WTC11 (cell line): ENCODE measurements around the gene ARMH4.

Experiments
- CTCF ChIP-seq: fragments of 200-600 bp; IDR thresholded peaks from 2 replicates; pipeline ENCODE4 v1.8.0; 2022; ENCODE audit warnings: antibody characterized with exemption
- ESRRA ChIP-seq: sonication (generic); formaldehyde crosslinking; IDR thresholded peaks from 2 replicates; pipeline ENCODE4 v1.8.1; 2022; ENCODE audit warnings: mild to moderate bottlenecking, missing genetic modification reagents, borderline replicate concordance
- FOXK1 ChIP-seq: sonication (generic); formaldehyde crosslinking; IDR thresholded peaks from 2 replicates; pipeline ENCODE4 v1.8.0; 2022; ENCODE audit warnings: mild to moderate bottlenecking, moderate library complexity, missing genetic modification reagents
- IRF1 ChIP-seq: sonication (generic); formaldehyde crosslinking; IDR thresholded peaks from 2 replicates; pipeline ENCODE4 v1.8.0; 2023; ENCODE audit warnings: missing genetic modification reagents
- KAT7 ChIP-seq: sonication (generic); formaldehyde crosslinking; IDR thresholded peaks from 2 replicates; pipeline ENCODE4 v1.8.1; 2023; ENCODE audit warnings: missing genetic modification reagents, mild to moderate bottlenecking, borderline replicate concordance
- NR3C1 ChIP-seq: sonication (generic); formaldehyde crosslinking; conservative IDR thresholded peaks from 2 replicates; pipeline ENCODE4 v1.8.1; 2023; ENCODE audit warnings: low read depth, mild to moderate bottlenecking, missing genetic modification reagents
- TCF7 ChIP-seq: sonication (generic); formaldehyde crosslinking; IDR thresholded peaks from 2 replicates; pipeline ENCODE4 v1.8.0; 2022; ENCODE audit warnings: mild to moderate bottlenecking, low read depth, missing genetic modification reagents, moderate library complexity
- TEAD4 ChIP-seq: sonication (generic); formaldehyde crosslinking; IDR thresholded peaks from 2 replicates; pipeline ENCODE4 v1.8.0; 2022; ENCODE audit warnings: mild to moderate bottlenecking, missing genetic modification reagents
- TF ChIP-seq, protein P1 (sequence below): sonication (generic); formaldehyde crosslinking; IDR thresholded peaks from 2 replicates; pipeline ENCODE4 v1.8.1; 2023; ENCODE audit warnings: mild to moderate bottlenecking, missing genetic modification reagents
- TF ChIP-seq, protein P2 (sequence below): fragments of 250-450 bp; sonication (Bioruptor Pico); IDR thresholded peaks from 2 replicates; pipeline ENCODE4 v1.8.0; 2021; ENCODE audit warnings: mild to moderate bottlenecking

- no peak for TF ChIP-seq IRF1
- no peak for TF ChIP-seq TCF7 (CRISPR knock-in tag)
- TF ChIP-seq CTCF = no peak
- TF ChIP-seq FOXK1 (CRISPR knock-in tag) = no peak
- no peak for TF ChIP-seq NR3C1
- TF ChIP-seq, protein P1, sequence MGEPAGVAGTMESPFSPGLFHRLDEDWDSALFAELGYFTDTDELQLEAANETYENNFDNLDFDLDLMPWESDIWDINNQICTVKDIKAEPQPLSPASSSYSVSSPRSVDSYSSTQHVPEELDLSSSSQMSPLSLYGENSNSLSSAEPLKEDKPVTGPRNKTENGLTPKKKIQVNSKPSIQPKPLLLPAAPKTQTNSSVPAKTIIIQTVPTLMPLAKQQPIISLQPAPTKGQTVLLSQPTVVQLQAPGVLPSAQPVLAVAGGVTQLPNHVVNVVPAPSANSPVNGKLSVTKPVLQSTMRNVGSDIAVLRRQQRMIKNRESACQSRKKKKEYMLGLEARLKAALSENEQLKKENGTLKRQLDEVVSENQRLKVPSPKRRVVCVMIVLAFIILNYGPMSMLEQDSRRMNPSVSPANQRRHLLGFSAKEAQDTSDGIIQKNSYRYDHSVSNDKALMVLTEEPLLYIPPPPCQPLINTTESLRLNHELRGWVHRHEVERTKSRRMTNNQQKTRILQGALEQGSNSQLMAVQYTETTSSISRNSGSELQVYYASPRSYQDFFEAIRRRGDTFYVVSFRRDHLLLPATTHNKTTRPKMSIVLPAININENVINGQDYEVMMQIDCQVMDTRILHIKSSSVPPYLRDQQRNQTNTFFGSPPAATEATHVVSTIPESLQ (CRISPR knock-in tag) = no peak
- TF ChIP-seq KAT7 = no peak
- TF ChIP-seq TEAD4 (CRISPR knock-in tag) = no peak
- no peak for TF ChIP-seq ESRRA (CRISPR knock-in tag)
- TF ChIP-seq, protein P2, sequence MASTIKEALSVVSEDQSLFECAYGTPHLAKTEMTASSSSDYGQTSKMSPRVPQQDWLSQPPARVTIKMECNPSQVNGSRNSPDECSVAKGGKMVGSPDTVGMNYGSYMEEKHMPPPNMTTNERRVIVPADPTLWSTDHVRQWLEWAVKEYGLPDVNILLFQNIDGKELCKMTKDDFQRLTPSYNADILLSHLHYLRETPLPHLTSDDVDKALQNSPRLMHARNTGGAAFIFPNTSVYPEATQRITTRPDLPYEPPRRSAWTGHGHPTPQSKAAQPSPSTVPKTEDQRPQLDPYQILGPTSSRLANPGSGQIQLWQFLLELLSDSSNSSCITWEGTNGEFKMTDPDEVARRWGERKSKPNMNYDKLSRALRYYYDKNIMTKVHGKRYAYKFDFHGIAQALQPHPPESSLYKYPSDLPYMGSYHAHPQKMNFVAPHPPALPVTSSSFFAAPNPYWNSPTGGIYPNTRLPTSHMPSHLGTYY (CRISPR knock-in tag) = no peak
Measured at GRCh38 chr14:58077621-58078020, 74.4 kb downstream of the ARMH4 start.
